EL (cell line): ENCODE results near the gene NOL12.

Source experiments
- DNase-seq: peaks from one replicate; pipeline ENCODE4 v3.0.0-alpha.2; 2016

The NOL12 gene

DNA sequence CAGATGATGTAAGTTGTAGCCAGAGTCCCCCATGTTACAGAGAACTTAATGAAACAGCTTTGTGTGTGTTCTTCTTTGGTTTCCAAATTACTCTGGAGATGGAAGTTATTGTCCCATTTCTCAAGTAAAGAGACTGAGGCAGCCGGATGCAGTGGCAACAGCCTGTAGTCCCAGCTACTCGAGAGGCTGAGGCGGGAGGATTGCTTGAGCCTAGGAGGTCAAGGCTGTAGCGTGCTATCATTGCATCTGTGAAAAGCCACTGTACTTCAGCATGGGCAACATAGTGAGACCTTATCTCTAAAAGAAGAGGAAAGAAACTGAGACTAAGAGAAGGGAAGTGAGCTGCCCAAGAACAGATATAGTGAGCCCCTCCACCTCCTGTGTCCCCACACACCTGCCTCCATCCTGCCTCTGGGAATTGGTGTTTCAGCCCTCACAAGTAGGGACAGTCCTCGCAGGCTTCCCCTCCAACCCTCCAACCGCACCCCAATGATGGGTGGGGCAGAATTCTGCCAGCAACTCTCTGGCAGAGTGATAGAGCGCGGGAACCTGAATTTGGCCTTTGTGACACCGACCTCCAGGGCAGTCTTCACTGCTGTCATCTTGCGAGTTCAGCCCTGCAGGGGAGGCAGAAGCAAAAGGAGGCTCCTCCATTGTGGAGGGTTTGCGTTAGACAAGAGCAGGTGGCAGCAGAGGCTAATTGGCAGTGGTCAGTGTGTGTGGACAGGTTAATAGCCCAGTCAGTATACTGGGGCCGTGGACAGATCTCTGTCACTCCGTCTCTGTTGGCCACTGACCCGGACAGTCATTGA is 26.0 kb upstream of the NOL12 start:
- DNase-seq: no peak

DNA sequence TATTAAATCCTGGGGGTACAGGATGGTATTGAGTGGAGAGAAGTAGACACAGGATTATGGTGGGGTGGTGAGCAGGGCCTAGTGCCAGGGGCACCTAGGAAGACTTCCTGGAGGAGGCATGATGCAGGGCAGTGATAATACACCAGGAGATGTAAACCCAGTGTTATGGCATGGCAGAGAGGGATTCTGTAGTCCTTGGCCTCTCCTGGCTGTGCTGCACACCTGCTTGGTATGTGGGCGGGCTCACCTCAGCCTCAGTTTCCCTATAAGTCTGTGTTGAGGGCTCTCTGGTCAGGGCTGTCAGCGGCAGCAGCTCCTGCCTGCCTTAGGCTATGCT is 25.5 kb upstream of the NOL12 start:
- no peak for DNase-seq

DNA sequence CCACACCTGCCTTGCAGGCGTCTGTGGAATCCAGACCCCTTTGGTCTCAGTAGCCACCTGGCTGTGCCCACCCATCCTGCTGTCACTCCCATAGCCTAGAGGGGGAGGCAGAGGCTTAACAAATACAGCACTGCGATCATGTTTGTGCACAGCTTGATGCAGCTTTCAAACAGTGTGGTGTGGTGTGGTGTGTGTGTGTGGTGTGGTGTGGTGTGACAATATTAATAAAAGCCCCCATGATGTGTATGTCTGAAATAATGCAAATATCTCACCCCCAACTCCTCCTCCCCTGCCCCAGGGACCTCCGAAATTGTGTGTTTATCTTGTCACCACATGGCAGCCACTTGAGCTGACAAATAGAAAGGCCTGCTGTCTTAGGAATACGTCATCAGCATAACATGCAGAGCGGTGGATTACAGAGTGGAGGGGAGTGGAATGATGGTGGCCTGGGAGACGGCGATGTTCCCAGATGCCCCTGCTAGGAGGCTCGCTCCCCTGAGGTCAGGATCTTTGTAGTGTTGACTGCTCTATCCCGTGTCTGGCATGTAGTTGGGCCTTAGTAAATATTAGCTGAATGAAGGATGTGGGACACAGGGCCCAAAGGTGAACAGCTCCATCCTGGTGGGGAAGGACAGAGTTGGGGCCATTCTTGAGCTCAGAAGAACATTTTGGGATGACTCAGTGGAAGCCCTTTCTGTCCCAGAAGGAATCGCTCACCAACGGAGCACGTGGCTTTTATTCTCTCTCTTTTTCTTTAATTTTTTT is 24.8 kb upstream of the NOL12 start:
- DNase-seq: peak; percentile 87

DNA sequence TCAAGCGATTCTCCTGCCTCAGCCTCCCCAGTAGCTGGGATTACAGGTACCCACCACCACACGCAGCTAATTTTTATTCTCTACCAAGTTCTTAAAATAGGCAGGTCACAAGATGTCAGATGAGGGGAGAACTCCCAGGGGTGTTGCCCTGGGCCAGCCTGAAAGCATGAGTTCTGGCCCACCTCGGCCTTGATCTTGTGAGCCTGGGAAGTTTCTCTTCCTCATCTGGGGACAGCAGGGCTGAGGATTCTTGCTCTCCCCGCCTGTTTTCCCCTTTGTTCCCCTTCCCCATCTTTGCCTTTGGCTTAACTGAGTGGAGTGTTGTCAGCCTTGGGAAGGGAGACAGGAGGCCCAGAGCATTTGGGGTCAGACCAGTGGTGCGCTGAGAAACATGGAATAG is 24.1 kb upstream of the NOL12 start:
- no peak for DNase-seq

DNA sequence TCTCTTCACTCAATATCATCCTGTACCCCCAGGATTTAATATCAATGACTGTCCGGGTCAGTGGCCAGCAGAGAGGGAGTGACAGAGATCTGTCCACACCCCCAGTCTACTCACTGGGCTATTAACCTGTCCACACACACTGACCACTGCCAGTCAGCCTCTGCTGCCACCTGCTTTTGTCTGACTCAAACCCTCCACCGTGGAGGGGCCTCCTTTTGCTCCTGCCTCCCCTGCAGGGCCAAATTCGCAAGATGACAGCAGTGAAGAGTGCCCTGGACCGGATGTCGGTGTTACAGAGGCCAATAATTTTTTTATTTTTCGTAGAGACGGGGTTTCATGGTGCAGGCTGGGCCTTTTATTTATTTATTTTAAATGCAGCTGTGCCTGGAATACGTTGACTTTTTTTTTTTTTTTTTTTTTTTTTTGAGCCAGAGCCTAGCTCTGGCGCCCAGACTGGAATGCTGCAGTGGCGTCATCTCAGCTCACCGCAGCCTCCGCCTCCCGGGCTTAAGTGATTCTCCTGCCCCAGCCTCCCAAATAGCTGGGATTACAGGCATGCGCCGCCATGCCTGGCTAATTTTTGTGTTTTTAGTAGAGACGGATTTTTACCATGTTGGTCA is 22.5 kb upstream of the NOL12 start:
- peak; percentile 81 for DNase-seq

DNA sequence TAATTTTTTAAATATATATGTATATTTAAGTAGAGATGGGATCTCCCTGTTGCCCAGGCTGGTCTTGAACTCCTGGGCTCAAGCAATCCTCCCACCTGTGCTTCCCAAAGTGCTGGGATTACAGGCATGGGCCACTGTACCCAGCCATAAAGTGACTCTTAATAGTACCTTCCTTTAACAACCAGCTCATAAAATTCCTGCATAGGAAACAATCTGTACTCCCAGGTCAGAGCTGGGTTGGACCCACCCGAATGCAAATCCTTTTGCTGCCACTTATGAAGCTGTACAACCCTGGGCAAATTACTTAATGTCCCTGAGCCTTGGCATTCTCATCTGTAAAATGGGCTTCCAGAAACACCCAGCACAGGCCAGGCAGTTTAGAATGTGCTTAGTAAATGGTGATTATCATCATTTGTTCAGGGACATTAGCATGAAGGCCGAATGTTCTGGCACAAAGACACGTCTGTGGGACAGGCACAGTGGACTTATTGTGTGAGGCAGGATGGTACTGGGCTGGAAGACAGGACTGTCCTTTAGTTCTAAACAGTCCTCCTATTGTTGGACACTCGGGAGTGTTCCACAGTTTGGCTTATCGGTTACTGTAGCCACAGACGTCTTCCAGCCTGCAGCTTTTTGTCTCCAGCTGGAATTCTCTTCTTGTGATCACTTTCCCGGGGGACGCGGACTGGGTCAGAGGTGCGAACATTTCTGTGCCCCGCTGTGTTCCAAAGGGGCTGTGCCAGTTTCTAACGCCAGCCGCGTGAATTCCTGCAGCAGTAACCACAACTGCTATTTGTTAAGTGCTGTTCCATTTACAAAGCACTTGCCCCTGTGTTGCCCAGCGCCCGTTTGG is 21.7 kb upstream of the NOL12 start:
- DNase-seq: no peak

DNA sequence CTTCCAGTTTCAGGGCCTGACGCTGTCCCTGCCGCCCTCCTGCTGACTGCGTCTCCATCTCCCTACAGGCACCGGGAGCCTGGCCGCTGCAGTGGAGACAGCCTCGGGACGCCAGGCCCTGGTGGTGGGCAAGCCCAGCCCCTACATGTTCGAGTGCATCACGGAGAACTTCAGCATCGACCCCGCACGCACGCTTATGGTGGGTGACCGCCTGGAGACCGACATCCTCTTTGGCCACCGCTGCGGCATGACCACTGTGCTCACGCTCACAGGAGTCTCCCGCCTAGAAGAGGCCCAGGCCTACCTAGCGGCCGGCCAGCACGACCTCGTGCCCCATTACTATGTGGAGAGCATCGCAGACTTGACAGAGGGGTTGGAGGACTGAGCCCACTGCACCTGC is 20.7 kb upstream of the NOL12 start:
- DNase-seq: no peak

DNA sequence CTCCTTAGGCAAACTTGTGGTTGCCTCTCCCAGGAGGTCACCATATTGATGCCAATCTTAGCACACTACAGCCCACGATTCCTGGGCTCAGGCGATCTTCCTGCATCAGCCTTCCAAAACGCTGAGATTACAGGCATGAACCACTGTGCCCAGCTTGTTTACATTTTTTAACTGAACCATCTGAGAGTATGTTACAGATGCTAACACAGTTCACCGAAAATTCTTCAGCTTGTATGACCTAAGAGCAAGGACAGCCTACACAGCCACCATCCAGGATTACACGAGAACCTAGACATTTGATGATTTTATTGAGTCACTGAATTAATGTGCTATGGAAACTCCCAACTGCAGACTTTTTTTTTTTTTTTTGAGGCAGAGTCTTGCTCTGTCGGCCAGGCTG is 16.6 kb upstream of the NOL12 start:
- no peak for DNase-seq

DNA sequence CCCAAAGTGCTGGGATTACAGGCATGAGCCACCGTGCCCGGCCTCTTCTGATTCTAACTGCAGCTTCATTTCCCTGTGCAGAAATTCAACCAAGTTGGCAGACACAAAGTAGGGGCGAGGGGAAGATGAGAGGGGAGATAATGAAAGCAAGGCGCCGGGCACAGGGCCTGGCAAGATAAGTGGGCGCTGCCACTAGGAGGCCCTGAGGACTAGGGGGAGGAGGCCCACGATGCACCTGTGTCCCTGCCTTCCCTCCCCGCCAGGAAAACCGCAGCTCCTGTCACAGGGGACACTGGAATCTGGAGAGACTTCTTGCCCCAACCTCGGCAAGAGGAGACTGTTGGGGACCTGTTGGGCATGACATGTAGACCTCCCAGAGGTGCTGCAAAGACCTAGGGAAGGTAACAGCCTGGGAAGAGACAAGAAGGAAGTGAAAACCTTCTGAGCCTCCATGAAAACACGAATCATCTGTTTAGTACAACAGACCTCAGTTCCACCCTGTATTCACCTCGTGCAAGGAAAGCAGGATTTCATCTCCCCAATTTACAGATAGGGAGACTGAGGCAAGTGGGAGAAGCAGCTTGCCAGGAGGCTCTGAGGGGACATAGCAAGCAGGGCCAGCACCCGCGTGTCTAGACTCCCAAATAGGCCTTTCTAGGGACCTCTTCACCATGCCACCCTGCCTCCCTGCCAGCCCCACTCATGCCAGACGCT is 13.8 kb upstream of the NOL12 start:
- no peak for DNase-seq

DNA sequence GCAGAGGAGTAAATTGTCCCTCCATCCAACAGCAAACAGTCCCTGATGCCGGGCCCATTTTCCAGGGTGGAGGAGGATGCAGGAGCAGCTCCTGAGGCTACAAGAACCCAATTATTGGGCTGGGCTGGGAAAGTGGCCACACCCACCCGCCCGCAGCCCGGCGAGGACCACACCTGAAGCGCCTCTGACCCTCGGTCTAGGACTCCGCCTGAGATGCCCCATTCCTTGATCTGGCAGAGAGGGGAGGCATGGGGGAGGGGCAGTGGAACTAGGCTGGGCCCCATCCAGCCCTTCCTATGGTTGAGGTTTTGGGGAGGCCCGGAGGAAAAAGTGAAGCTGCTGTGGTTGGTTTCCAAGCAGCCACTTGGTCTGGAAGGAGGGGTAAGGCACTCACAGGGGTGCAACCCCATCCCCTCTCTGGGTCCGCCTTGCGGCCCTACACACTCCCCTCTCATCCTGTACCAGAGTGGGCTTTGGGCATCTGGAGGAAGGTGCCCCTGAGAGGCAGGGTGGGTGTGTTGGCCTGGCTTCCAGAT is 13.2 kb upstream of the NOL12 start:
- DNase-seq: no peak

DNA sequence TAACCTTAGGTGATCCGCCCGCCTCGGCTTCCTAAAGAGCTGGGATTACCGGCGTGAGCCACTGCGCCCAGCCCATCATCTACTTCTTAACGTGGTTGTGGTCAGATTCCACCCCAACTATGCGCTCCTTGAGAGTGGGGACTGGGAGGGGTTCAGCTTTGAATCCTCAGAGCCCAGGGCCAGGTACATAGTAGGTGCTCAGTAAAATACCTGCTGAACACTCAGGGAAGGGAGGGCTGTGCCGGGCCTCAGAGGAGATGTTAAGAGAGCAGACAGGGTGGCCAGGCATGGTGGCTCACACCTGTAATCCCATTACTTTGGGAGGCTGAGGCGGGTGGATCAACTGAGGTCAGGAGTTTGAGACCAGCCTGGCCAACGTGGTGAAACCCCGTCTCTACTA is 11.9 kb upstream of the NOL12 start:
- DNase-seq: no peak

DNA sequence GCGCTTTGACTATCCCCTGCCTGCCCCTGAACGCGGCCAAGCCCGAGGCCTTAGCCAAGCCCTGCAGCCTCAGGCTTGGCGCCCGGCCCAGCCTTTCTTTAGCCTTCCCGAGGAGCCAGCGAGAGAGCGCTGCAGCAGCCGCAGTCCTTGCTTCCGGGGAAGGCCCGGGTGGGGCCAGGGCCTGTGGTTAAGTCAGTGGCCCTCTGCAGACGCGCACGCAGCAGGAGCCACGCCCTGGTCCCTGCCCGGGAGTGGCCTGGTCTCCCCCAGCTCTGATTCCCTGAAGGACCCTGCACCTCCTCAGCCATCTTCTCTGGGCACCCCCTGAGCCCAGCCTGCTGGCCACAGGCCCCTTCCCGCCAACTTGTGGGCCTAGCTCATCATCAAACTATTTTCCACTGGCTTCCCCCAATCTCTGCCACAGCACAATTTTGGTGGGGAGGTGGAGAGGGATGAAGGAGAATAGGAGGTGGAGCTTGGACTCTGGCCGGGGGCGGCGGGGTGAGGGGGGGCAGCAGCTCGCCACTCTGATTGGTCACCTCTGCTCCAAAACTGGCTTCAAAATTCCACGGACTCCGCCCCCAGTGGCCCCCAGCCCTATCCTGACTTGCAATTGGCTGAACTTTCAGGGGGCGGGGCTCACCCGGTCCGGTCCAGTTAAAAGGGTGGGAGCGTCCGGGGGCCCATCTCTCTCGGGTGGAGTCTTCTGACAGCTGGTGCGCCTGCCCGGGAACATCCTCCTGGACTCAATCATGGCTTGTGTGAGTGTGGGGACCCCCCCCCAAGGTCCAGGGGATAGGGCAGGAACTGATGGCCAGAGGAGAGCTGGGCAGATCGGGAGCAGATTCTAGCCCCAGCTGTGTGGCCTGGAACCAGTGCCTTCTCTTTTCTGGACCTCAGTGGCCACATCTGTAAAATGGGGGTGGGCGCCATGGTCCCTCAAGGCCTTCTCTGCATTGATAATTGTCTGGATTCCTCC is 10.9 kb upstream of the NOL12 start, which contains the start of gene LGALS1:
Gene LGALS1, plus strand, starts transcription at position 686 of the 979 bp plus-strand sequence. Its CDS starts 67 bp downstream, at position 753.
- DNase-seq: peak; percentile 99

DNA sequence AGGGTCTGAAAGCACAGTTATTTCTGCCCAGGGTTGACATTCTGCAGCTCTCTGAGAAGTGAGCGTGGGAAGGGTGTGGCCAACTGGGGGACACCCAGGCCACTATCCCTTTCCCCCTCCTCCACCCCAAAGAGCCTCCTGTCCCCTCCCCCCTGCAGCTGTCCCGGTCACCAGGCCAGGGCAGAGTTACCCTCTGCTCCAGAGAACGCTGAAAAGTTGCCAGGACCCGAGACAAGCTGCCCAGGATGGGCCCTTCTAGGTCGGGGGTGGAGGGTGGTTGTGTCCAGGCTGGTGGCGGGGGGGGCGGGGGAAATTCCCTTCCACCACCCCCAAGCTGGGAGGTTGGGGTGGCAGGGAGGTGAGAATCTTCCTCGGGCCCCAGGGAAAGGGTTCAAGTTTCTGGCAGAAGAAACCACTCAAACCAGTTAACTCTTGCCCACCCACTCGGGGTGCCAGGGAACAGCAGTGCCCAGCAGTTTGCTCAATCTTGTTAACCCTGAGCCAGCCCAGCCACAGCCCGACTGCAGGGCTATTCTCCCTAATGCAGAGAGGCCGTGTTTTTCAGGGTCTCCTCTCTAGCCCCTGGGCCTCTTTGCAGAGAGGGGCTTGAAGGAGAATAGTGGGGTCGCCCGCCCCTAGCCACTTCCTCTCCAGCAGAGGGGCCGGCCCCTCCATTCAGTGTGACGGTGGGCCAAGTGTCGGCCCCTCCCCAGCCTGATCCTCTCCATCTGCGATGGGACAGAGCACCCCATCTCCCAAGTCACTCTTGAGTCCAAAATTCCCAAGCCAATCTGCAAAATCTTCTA is 10.0 kb upstream of the NOL12 start:
- DNase-seq: peak; percentile 41

DNA sequence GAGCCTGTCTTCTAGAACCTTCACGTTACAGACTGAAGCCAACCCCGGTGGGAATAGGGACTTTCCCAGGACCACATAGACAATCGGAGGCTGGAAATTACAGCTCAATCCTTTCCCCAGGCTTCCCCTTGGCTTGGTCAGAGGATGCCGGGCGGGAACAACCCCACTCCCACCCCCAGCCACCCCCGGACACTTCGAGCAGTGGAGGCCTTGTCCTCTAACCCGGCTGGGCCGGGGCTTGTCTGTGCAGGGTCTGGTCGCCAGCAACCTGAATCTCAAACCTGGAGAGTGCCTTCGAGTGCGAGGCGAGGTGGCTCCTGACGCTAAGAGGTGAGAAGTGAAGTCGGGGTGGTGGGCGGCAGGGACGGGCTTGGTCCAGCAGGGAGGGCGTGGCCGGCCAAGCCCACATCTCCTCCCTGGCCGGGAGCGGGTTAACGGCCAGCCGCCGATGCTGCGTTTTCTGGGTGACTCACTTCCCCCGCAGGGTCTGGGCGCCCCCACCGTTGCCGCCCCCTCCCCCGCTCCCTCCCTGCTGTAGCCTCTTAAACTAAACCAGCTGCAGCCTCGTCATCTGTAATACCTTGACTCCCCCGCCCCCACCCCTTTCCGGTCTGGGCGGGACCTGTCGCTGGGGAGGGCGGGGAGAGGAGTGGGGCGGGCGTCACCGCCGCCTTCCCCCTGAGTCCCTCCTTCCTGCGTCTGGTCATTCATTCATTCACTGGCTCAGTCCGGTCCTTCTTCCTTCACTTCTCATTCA is 9.2 kb upstream of the NOL12 start:
- peak; percentile 99 for DNase-seq

DNA sequence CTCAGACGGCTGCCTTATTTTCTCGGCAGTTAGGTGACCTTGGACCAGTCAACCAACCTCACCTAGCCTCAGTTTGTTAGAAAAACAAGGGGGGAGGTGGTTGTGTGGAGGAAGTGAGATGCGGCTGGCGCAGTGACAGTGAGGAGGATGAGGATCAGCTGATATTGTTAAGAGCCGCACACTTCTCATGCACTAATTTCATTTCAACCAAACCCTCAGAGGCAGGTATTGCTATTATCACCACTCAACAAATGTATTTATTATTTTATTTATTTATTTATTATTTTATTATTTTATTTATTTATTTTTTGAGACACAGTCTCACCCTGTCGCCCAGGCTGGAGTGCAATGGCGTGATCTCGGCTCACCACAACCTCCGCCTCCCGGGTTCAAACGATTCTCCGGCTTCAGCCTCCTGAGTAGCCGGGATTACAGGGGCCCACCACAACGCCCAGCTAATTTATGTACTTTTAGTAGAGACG is 8.6 kb upstream of the NOL12 start:
- no peak for DNase-seq

DNA sequence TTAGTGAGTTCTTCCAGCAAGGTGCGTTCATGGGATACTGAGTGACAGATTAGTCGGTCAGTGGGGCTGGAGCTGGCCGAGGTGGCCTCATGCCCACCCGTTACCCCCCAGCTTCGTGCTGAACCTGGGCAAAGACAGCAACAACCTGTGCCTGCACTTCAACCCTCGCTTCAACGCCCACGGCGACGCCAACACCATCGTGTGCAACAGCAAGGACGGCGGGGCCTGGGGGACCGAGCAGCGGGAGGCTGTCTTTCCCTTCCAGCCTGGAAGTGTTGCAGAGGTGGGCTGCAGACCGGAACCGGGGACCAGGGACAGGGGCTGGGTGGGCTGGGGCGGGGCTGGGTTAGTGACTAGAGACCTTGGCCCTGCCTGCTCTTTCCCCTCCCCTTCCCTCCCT is 7.8 kb upstream of the NOL12 start:
- DNase-seq: no peak

DNA sequence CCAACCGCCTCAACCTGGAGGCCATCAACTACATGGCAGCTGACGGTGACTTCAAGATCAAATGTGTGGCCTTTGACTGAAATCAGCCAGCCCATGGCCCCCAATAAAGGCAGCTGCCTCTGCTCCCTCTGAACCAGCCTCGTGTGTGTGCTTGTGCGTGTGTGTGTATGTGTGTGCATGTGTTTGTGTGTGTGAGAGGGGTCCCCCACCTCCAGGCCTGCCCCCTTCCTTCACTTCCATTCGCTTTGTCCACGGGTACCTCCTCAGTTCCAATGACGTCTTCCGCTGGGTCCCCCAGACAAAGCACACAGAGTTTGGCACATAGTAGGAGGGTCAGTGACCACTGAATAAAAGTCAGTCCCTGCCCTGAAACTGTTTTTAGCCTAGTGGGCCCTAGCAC is 6.5 kb upstream of the NOL12 start:
- no peak for DNase-seq

DNA sequence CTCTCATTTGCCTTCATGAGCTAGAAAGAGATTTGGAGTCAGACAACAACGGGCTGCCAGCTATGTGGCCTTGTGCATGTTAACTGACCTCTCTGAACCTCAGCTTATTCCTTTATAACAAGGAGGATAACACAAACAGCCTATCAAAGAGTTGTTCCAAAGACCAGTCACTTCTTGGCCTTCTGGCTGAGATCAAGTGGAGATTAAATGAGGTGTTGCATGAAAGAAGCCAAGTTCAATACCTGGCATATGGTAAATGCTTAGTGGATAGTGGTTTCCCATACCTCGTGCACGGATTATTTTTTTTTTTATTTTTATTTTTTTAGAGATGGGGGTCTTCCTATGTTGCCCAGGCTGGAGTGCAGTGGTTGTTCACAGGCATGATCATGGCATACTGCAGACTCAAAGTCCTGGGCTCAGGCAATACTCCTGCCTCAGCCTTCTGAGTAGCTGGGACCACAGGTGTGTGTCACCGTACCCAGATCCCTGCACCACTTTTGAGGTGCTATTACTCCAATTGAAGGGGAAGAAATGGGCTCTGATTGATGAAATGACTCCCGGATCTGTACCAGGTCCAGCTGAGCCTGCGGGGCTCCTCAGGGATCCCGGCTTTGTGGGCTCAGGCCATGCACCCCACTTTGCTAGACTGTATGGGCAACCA is 5.8 kb upstream of the NOL12 start:
- DNase-seq: peak; percentile 45
